NCI-H1930 (cell line): ENCODE data around the gene PA2G4.
"Not testable (repeated sequence)": the region's sequence is repeated elsewhere in the genome, so short reads cannot be mapped to it uniquely, and the experiment has no call there.

ENCODE experiments used
- DNase-seq, 2 experiments: peaks; one replicate each; lab custom pipeline; 2025; lab: John Stamatoyannopoulos, UW

PA2G4 gene

GRCh38 chr12:56099787-56100186 is 4.6 kb upstream of the PA2G4 start:
- DNase-seq: no peak

GRCh38 chr12:56101045-56101444 is 3.3 kb upstream of the PA2G4 start:
- no peak for DNase-seq

GRCh38 chr12:56102683-56103065 is 1.7 kb upstream of the PA2G4 start:
- DNase-seq: no peak

- no peak for DNase-seq
Measured at GRCh38 chr12:56103066-56103711, 1.2 kb upstream of the PA2G4 start.

GRCh38 chr12:56103823-56104108 is 593 bp upstream of the PA2G4 start:
- DNase-seq: no peak

- no peak for DNase-seq
Measured at GRCh38 chr12:56104815-56105608, 653 bp downstream of the PA2G4 start.

- no peak for DNase-seq
Measured at GRCh38 chr12:56105609-56105902, 1.2 kb downstream of the PA2G4 start.

GRCh38 chr12:56107242-56107641 is 2.9 kb downstream of the PA2G4 start:
- no peak for DNase-seq

- no peak for DNase-seq
Measured at GRCh38 chr12:56110571-56110970, 6.2 kb downstream of the PA2G4 start.

GRCh38 chr12:56114084-56114483 is 9.7 kb downstream of the PA2G4 start:
- DNase-seq: no peak

GRCh38 chr12:56115329-56115728 is 11.0 kb downstream of the PA2G4 start:
- DNase-seq: no peak

GRCh38 chr12:56116267-56117081 is 12.1 kb downstream of the PA2G4 start, which contains the start of gene RPL41:
TSS of gene RPL41 (plus strand) at chr12:56116633.
- DNase-seq: peak; percentile 90 to 95

GRCh38 chr12:56117082-56117706 is 12.8 kb downstream of the PA2G4 start:
- not testable (repeated sequence) for DNase-seq

GRCh38 chr12:56117778-56118687 is 13.7 kb downstream of the PA2G4 start, which contains the start of gene ZC3H10:
TSS of gene ZC3H10 (plus strand) at chr12:56118266. CDS start at chr12:56120563, 2,297 bp downstream.
- peak; percentile 98 for DNase-seq

GRCh38 chr12:56118688-56119357 is 14.5 kb downstream of the PA2G4 start:
- DNase-seq: no peak

GRCh38 chr12:56119361-56119796 is 15.0 kb downstream of the PA2G4 start:
- peak; percentile 55 to 71 for DNase-seq

GRCh38 chr12:56120158-56120846 is 15.9 kb downstream of the PA2G4 start:
- no peak for DNase-seq

- no peak for DNase-seq
Measured at GRCh38 chr12:56121204-56121870, 17.0 kb downstream of the PA2G4 start.

GRCh38 chr12:56122637-56123036 is 18.3 kb downstream of the PA2G4 start:
- no peak for DNase-seq

GRCh38 chr12:56124133-56124532 is 19.8 kb downstream of the PA2G4 start:
- DNase-seq: no peak
